Esophagus mucosa (tissue), 1 donor: ENCODE results near the gene PSRC1. TPM values are rescaled to one million over a fixed set of nuclear protein-coding genes. Genes with fewer than 3 reads are reported as not detected.
"Not testable (repeated sequence)": the region's sequence is repeated elsewhere in the genome, so short reads cannot be mapped to it uniquely, and the experiment has no call there.

Experiments used
- ATAC-seq: fragments of 200-7000 bp; cut with Tn5 transposase; one replicate; pipeline ENCODE4 v1.9.1; 2020
- total RNA-seq: library from RNA; stranded (reverse); gene quantifications from one replicate; pipeline ENCODE4 v1.2.4, GENCODE V29; 2023
- donor health status: DM: yes; HTN: yes; CAD: no.

The PSRC1 gene
- total RNA-seq: 10.9 TPM

- peak; percentile 98 for ATAC-seq
These were observed at the start of gene PSRC1 for GRCh38 chr1:109282952-109283747. TSS of gene PSRC1 (minus strand) at chr1:109283145.

- ATAC-seq: no peak
These were observed 48.2 kb upstream of the PSRC1 start for GRCh38 chr1:109331113-109331512.

- no peak for ATAC-seq
These were observed 44.3 kb upstream of the PSRC1 start for GRCh38 chr1:109327285-109327684.

- no peak for ATAC-seq
These were observed 40.0 kb upstream of the PSRC1 start for GRCh38 chr1:109322974-109323373.

- no peak for ATAC-seq
These were observed 36.2 kb upstream of the PSRC1 start for GRCh38 chr1:109319114-109319513.

- ATAC-seq: no peak
These were observed 33.6 kb upstream of the PSRC1 start for GRCh38 chr1:109316506-109316905.

GRCh38 chr1:109315288-109315687 lies 32.3 kb upstream of the PSRC1 start:
- ATAC-seq: no peak

- no peak for ATAC-seq
These were observed 31.9 kb upstream of the PSRC1 start for GRCh38 chr1:109314795-109315194.

- ATAC-seq: no peak
These were observed 30.2 kb upstream of the PSRC1 start for GRCh38 chr1:109312978-109313775.

GRCh38 chr1:109312246-109312645 lies 29.3 kb upstream of the PSRC1 start:
- ATAC-seq: no peak

- no peak for ATAC-seq
These were observed 26.4 kb upstream of the PSRC1 start for GRCh38 chr1:109309347-109309746.

GRCh38 chr1:109307274-109308021 lies 24.5 kb upstream of the PSRC1 start:
- ATAC-seq: no peak

GRCh38 chr1:109306832-109307273 lies 23.9 kb upstream of the PSRC1 start, which contains the start of gene MYBPHL:
TSS of gene MYBPHL (minus strand) at chr1:109307011. CDS start at chr1:109306991, 20 bp downstream.
- peak; percentile 6 for ATAC-seq

GRCh38 chr1:109305991-109306390 lies 23.0 kb upstream of the PSRC1 start:
- not testable (repeated sequence) for ATAC-seq

- no peak for ATAC-seq
These were observed 21.4 kb upstream of the PSRC1 start for GRCh38 chr1:109304226-109304920.

- ATAC-seq: no peak
These were observed 18.9 kb upstream of the PSRC1 start for GRCh38 chr1:109301874-109302273.

GRCh38 chr1:109300650-109301151 lies 17.8 kb upstream of the PSRC1 start:
- no peak for ATAC-seq

- ATAC-seq: no peak
These were observed 16.8 kb upstream of the PSRC1 start for GRCh38 chr1:109299558-109300343.

GRCh38 chr1:109298666-109299557 lies 16.0 kb upstream of the PSRC1 start:
- no peak for ATAC-seq

GRCh38 chr1:109296782-109297181 lies 13.8 kb upstream of the PSRC1 start:
- ATAC-seq: peak; percentile 58
